ENCODE measurements around the gene CCDC88C.

The CCDC88C gene

DNA sequence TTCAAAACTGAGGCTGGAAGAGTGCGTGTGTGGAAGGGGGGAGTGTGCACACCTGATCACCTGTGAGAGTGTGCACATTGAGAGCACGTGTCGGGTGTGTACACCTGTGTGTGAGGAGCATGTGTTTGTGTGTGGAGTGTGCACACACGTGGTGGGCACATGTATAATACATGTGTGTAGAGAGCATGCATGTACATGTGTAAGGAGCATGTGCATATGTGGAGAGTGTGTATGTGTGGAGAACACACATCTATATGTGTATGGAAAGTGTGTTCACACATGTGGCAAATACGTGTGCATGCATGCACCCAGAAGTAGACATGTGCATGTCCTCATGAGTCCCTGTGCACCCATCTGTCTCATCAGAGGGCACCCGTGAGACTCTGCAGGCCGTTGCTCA is 110.0 kb downstream of the CCDC88C start:
- no peak overlapping the region for H2BK120ac ChIP-seq (ENCODE audit: low read depth, low read length)
- H3K9ac ChIP-seq (ENCODE audit: low read length): no peak overlapping the region
- no peak overlapping the region for H2BK5ac ChIP-seq (ENCODE audit: low read length)
- no peak overlapping the region for H3K4me3 ChIP-seq (ENCODE audit: low read length)
- no peak overlapping the region for H4K8ac ChIP-seq (ENCODE audit: low read depth, low read length)
- no peak overlapping the region for H2BK15ac ChIP-seq (replicated peaks; ENCODE audit: low read depth)
- H3K18ac ChIP-seq (ENCODE audit: low read length): no peak overlapping the region
- peaks cover 11% of the 10 kb centered on the region for H3K36me3 ChIP-seq (ENCODE audit: control insufficient read depth, insufficient read depth, low read length)
- H2AK5ac ChIP-seq (ENCODE audit: low read length): no peak overlapping the region
- no peaks in the 10 kb centered on the region for H3K27me3 ChIP-seq (ENCODE audit: insufficient read depth, low read length, poor library complexity)
- no CpG with 5 or more reads among the region's 7 CpGs for WGBS (ENCODE audit: extremely low coverage, insufficient coverage, low lambda C conversion rate)
- no peak overlapping the region for H3K4me2 ChIP-seq (ENCODE audit: low read length)
- no peak overlapping the region for H3K56ac ChIP-seq (ENCODE audit: low read length)
- no peak overlapping the region for H3K4ac ChIP-seq (ENCODE audit: low read depth, low read length)
- no peak overlapping the region for H3K23ac ChIP-seq (ENCODE audit: low read length)
- H3K27ac ChIP-seq (ENCODE audit: low read depth, low read length): no peak overlapping the region
- no peak overlapping the region for H4K5ac ChIP-seq (ENCODE audit: low read length)
- H3K79me2 ChIP-seq (ENCODE audit: control insufficient read depth, insufficient read depth, low read length): no peaks in the 10 kb centered on the region
- DNase-seq: no peak
- peaks cover 2% of the 10 kb centered on the region for H3K79me1 ChIP-seq (ENCODE audit: low read length)
- no peaks in the 10 kb centered on the region for H3K4me1 ChIP-seq (ENCODE audit: control insufficient read depth, low read depth, low read length)

DNA sequence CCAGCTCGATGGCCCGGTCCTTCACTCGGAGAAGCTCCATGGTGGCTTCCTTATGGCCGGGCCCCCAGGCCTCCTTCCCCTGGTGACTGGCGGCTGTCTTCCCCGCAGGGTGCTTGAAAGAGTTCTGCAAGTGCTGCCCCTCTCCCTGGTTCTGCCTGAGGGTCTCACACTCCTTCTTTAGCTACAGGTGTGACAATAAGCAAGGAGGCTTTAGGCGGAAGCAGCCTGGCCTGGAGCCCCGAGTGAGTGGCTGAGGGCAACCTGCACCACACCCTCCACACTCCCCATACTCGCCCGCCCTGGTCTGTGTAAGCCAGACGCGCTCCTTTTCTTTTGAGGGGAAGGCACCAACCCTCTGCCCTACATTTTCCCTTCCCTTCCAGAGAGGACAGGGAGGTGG is 110.6 kb downstream of the CCDC88C start:
- Histone ChIP-seq H3K4me3 (ENCODE audit: low read length) (no peak overlapping the region), H2AK5ac (ENCODE audit: low read length) (no peak overlapping the region), H3K9ac (ENCODE audit: low read length) (no peak overlapping the region), H3K27ac (ENCODE audit: low read depth, low read length) (no peak overlapping the region), H3K56ac (ENCODE audit: low read length) (no peak overlapping the region), H4K5ac (ENCODE audit: low read length) (no peak overlapping the region), H2BK5ac (ENCODE audit: low read length) (no peak overlapping the region), H3K18ac (ENCODE audit: low read length) (no peak overlapping the region), H2BK15ac (replicated peaks; ENCODE audit: low read depth) (no peak overlapping the region), H2BK120ac (ENCODE audit: low read depth, low read length) (no peak overlapping the region), H3K23ac (ENCODE audit: low read length) (no peak overlapping the region), H3K4ac (ENCODE audit: low read depth, low read length) (no peak overlapping the region), H4K8ac (ENCODE audit: low read depth, low read length) (no peak overlapping the region), H3K4me2 (ENCODE audit: low read length) (no peak overlapping the region), H3K79me1 (ENCODE audit: low read length) (peaks cover 4% of the 10 kb centered on the region), H3K27me3 (ENCODE audit: insufficient read depth, low read length, poor library complexity) (no peaks in the 10 kb centered on the region), H3K4me1 (ENCODE audit: control insufficient read depth, low read depth, low read length) (no peaks in the 10 kb centered on the region), H3K36me3 (ENCODE audit: control insufficient read depth, insufficient read depth, low read length) (peaks cover 13% of the 10 kb centered on the region), H3K79me2 (ENCODE audit: control insufficient read depth, insufficient read depth, low read length) (no peaks in the 10 kb centered on the region)
- DNase-seq: no peak
- WGBS (ENCODE audit: extremely low coverage, insufficient coverage, low lambda C conversion rate): no CpG with 5 or more reads among the region's 12 CpGs

DNA sequence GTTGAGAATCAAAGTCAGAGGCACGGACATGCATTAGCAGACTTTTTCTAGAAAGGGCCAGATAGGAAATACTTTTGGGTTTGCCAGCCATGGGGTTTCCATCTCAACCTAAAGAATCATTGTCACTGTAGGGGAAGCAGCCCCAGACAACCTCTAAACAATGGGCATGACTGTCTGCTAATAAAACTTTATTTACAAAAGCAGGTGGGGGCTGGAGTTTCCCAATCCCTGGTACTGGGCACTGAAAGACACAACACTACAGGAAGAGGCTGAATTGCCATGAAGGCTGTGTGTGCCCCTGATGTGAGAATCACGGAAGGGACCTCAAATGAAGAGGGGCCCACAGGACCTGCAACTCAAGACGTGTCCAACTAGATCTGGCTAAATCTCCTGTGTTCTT is 111.1 kb downstream of the CCDC88C start:
- Histone ChIP-seq H3K27me3 (ENCODE audit: insufficient read depth, low read length, poor library complexity) (no peaks in the 10 kb centered on the region), H2AK5ac (ENCODE audit: low read length) (no peak overlapping the region), H3K4ac (ENCODE audit: low read depth, low read length) (no peak overlapping the region), H3K79me1 (ENCODE audit: low read length) (peaks cover 4% of the 10 kb centered on the region), H2BK5ac (ENCODE audit: low read length) (no peak overlapping the region), H3K56ac (ENCODE audit: low read length) (no peak overlapping the region), H3K4me1 (ENCODE audit: control insufficient read depth, low read depth, low read length) (no peaks in the 10 kb centered on the region), H3K36me3 (ENCODE audit: control insufficient read depth, insufficient read depth, low read length) (peaks cover 13% of the 10 kb centered on the region), H4K8ac (ENCODE audit: low read depth, low read length) (no peak overlapping the region), H3K9ac (ENCODE audit: low read length) (no peak overlapping the region), H4K5ac (ENCODE audit: low read length) (no peak overlapping the region), H3K23ac (ENCODE audit: low read length) (no peak overlapping the region), H2BK120ac (ENCODE audit: low read depth, low read length) (no peak overlapping the region), H2BK15ac (replicated peaks; ENCODE audit: low read depth) (no peak overlapping the region), H3K4me2 (ENCODE audit: low read length) (no peak overlapping the region), H3K4me3 (ENCODE audit: low read length) (no peak overlapping the region), H3K79me2 (ENCODE audit: control insufficient read depth, insufficient read depth, low read length) (no peaks in the 10 kb centered on the region), H3K18ac (ENCODE audit: low read length) (no peak overlapping the region), H3K27ac (ENCODE audit: low read depth, low read length) (no peak overlapping the region)
- no CpG with 5 or more reads among the region's 3 CpGs for WGBS (ENCODE audit: extremely low coverage, insufficient coverage, low lambda C conversion rate)
- no peak for DNase-seq

DNA sequence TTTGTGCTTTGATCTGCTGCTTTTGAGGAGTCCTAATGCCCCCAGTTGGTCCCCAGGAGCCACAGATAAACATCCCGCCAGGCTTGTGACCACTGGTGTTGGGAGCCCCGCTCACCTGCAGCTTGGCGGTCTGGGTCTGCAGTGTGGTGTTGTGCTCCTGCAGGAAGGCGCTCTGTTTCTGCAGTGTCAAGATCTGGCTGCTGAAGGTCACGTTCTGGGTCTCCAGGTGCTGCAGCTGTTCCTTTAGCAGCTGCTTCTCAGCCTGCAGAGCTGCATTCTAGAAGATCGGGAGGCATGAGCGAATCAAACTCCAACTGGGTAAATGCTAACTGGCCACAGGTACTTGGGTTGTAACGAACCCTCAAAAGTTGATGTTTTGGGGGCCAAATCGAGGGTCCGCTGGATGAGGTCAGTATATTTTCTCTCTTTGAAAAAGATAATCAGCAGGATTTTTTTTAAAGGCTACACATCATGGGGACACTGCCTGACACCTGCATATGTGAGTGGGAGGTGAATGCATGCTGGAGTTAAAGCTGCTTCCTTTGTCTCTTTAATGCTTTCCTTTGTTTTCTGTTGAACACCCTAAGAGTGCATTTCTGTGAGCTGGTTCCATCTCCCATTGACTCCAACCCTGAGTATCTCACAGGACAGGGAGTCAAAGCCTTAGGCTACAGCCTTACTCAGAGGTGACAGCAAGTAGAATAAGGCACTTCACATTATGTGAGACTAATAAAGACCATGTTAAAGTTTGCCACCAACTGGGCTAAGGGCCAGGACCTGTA is 111.8 kb downstream of the CCDC88C start:
- no peak overlapping the region for H4K8ac ChIP-seq (ENCODE audit: low read depth, low read length)
- H3K36me3 ChIP-seq (ENCODE audit: control insufficient read depth, insufficient read depth, low read length): peaks cover 15% of the 10 kb centered on the region
- H2BK5ac ChIP-seq (ENCODE audit: low read length): no peak overlapping the region
- DNase-seq: no peak
- H3K79me2 ChIP-seq (ENCODE audit: control insufficient read depth, insufficient read depth, low read length): no peaks in the 10 kb centered on the region
- no peak overlapping the region for H3K18ac ChIP-seq (ENCODE audit: low read length)
- H3K4ac ChIP-seq (ENCODE audit: low read depth, low read length): no peak overlapping the region
- no peak overlapping the region for H3K23ac ChIP-seq (ENCODE audit: low read length)
- no peak overlapping the region for H4K5ac ChIP-seq (ENCODE audit: low read length)
- peaks cover 2% of the 10 kb centered on the region for H3K79me1 ChIP-seq (ENCODE audit: low read length)
- H3K9ac ChIP-seq (ENCODE audit: low read length): no peak overlapping the region
- no peaks in the 10 kb centered on the region for H3K4me1 ChIP-seq (ENCODE audit: control insufficient read depth, low read depth, low read length)
- no peak overlapping the region for H2BK120ac ChIP-seq (ENCODE audit: low read depth, low read length)
- no peak overlapping the region for H3K4me3 ChIP-seq (ENCODE audit: low read length)
- no peak overlapping the region for H3K4me2 ChIP-seq (ENCODE audit: low read length)
- no CpG with 5 or more reads among the region's 10 CpGs for WGBS (ENCODE audit: extremely low coverage, insufficient coverage, low lambda C conversion rate)
- no peaks in the 10 kb centered on the region for H3K27me3 ChIP-seq (ENCODE audit: insufficient read depth, low read length, poor library complexity)
- no peak overlapping the region for H2AK5ac ChIP-seq (ENCODE audit: low read length)
- no peak overlapping the region for H3K27ac ChIP-seq (ENCODE audit: low read depth, low read length)
- no peak overlapping the region for H2BK15ac ChIP-seq (replicated peaks; ENCODE audit: low read depth)
- H3K56ac ChIP-seq (ENCODE audit: low read length): no peak overlapping the region

DNA sequence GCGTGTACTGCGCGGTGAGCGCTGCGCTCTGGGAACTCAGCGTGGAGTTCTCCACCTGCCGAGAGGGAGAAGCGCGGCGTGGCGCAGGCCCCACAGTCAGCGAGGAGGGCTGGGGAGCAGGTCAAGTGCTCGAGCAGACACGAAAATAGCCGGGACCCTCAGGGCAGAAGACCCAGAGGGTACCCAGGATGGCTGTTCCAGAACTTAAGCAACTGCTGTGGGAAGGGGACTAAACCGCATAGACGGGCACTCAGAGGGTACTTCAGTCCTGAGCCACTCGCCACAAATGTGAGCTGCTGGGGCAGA is 113.7 kb downstream of the CCDC88C start:
- no peak overlapping the region for H3K4me3 ChIP-seq (ENCODE audit: low read length)
- peak overlapping the region; percentile 56 for H3K4me2 ChIP-seq (ENCODE audit: low read length)
- H2AK5ac ChIP-seq (ENCODE audit: low read length): no peak overlapping the region
- no peak overlapping the region for H3K18ac ChIP-seq (ENCODE audit: low read length)
- H3K79me2 ChIP-seq (ENCODE audit: control insufficient read depth, insufficient read depth, low read length): no peaks in the 10 kb centered on the region
- H3K23ac ChIP-seq (ENCODE audit: low read length): no peak overlapping the region
- no peak overlapping the region for H4K8ac ChIP-seq (ENCODE audit: low read depth, low read length)
- no peaks in the 10 kb centered on the region for H3K27me3 ChIP-seq (ENCODE audit: insufficient read depth, low read length, poor library complexity)
- DNase-seq: no peak
- H3K36me3 ChIP-seq (ENCODE audit: control insufficient read depth, insufficient read depth, low read length): peaks cover 15% of the 10 kb centered on the region
- no peak overlapping the region for H3K27ac ChIP-seq (ENCODE audit: low read depth, low read length)
- H2BK5ac ChIP-seq (ENCODE audit: low read length): no peak overlapping the region
- no peak overlapping the region for H2BK15ac ChIP-seq (replicated peaks; ENCODE audit: low read depth)
- H4K5ac ChIP-seq (ENCODE audit: low read length): no peak overlapping the region
- no CpG with 5 or more reads among the region's 18 CpGs for WGBS (ENCODE audit: extremely low coverage, insufficient coverage, low lambda C conversion rate)
- no peak overlapping the region for H3K4ac ChIP-seq (ENCODE audit: low read depth, low read length)
- no peak overlapping the region for H2BK120ac ChIP-seq (ENCODE audit: low read depth, low read length)
- H3K9ac ChIP-seq (ENCODE audit: low read length): peak overlapping the region; percentile 73
- H3K56ac ChIP-seq (ENCODE audit: low read length): peak overlapping the region; percentile 94
- H3K79me1 ChIP-seq (ENCODE audit: low read length): peaks cover 2% of the 10 kb centered on the region
- H3K4me1 ChIP-seq (ENCODE audit: control insufficient read depth, low read depth, low read length): no peaks in the 10 kb centered on the region
